HTERT RPE-1 (cell line): ENCODE data around the gene PIK3C2G.

Experiments
- in situ Hi-C: fragments of 300-500 bp; cut with MboI; formaldehyde crosslinking; loops from 4 replicates; pipeline ENCODE4 v1.14.3; 2020; ENCODE audit warnings: low sequenced_read_pairs

The PIK3C2G gene

GRCh38 chr12:18546399-18546798 is 285.1 kb downstream of the PIK3C2G start:
- in situ Hi-C loops = no loop called here

- in situ Hi-C loops = no loop called here
Observed at GRCh38 chr12:18549598-18549997, 288.3 kb downstream of the PIK3C2G start.

GRCh38 chr12:18551106-18551505 is 289.8 kb downstream of the PIK3C2G start:
- in situ Hi-C loops = no loop called here

- in situ Hi-C loops = no loop called here
Observed at GRCh38 chr12:18551701-18552100, 290.4 kb downstream of the PIK3C2G start.

GRCh38 chr12:18552829-18553228 is 291.5 kb downstream of the PIK3C2G start:
- in situ Hi-C loops = no loop called here

GRCh38 chr12:18556161-18556560 is 294.8 kb downstream of the PIK3C2G start:
- in situ Hi-C loops = no loop called here

- in situ Hi-C loops = no loop called here
Observed at GRCh38 chr12:18559242-18559641, 297.9 kb downstream of the PIK3C2G start.

GRCh38 chr12:18562531-18562930 is 301.2 kb downstream of the PIK3C2G start:
- in situ Hi-C loops = no loop called here

GRCh38 chr12:18564306-18564705 is 303.0 kb downstream of the PIK3C2G start:
- in situ Hi-C loops = no loop called here

GRCh38 chr12:18567787-18568186 is 306.5 kb downstream of the PIK3C2G start:
- in situ Hi-C loops = no loop called here

- in situ Hi-C loops = no loop called here
Observed at GRCh38 chr12:18570543-18570942, 309.2 kb downstream of the PIK3C2G start.

GRCh38 chr12:18576104-18576626 is 314.8 kb downstream of the PIK3C2G start:
- in situ Hi-C loops = no loop called here

- in situ Hi-C loops = no loop called here
Observed at GRCh38 chr12:18576648-18577047, 315.3 kb downstream of the PIK3C2G start.

GRCh38 chr12:18578191-18578590 is 316.9 kb downstream of the PIK3C2G start:
- in situ Hi-C loops = no loop called here

GRCh38 chr12:18580291-18580690 is 319.0 kb downstream of the PIK3C2G start:
- in situ Hi-C loops = no loop called here

- in situ Hi-C loops = no loop called here
Observed at GRCh38 chr12:18580706-18581105, 319.4 kb downstream of the PIK3C2G start.

- in situ Hi-C loops = no loop called here
Observed at GRCh38 chr12:18581232-18581962, 320.1 kb downstream of the PIK3C2G start.

GRCh38 chr12:18583655-18584054 is 322.3 kb downstream of the PIK3C2G start:
- in situ Hi-C loops = no loop called here

- in situ Hi-C loops = no loop called here
Observed at GRCh38 chr12:18586581-18586980, 325.3 kb downstream of the PIK3C2G start.

- in situ Hi-C loops = no loop called here
Observed at GRCh38 chr12:18589316-18589715, 328.0 kb downstream of the PIK3C2G start.

- in situ Hi-C loops = no loop called here
Observed at GRCh38 chr12:18591473-18591872, 330.2 kb downstream of the PIK3C2G start.

- in situ Hi-C loops = no loop called here
Observed at GRCh38 chr12:18595412-18595811, 334.1 kb downstream of the PIK3C2G start.

- in situ Hi-C loops = no loop called here
Observed at GRCh38 chr12:18601962-18602361, 340.6 kb downstream of the PIK3C2G start.
